Astrocyte (in vitro differentiated cells and primary cell): Measurements from ENCODE around the gene PLEKHB1. TPM values are rescaled to one million over a fixed set of nuclear protein-coding genes. Genes with fewer than 3 reads are reported as not detected.

Source experiments
- DNase-seq: peaks from one replicate; pipeline ENCODE4 v3.0.0-alpha.2; 2010; ENCODE audit warnings: low read depth
- FAIRE-seq: peaks from 2 replicates; lab custom pipeline; 2011; peaks lifted over from hg19 to GRCh38; lab: Jason Lieb, UNC
- H2AFZ ChIP-seq: 2 replicates; pipeline ENCODE4 v1.6.0; 2012; ENCODE audit warnings: low read depth, low read length, inconsistent platforms
- H3K27ac ChIP-seq: 2 replicates; pipeline ENCODE4 v1.5.1; 2011; ENCODE audit warnings: low read depth, low read length, inconsistent platforms
- H3K27me3 ChIP-seq: 2 replicates; pipeline ENCODE4 v1.6.0; 2011; ENCODE audit warnings: low read length, inconsistent platforms; ENCODE audit not compliant: insufficient read depth
- H3K36me3 ChIP-seq: 2 replicates; pipeline ENCODE4 v1.5.1; 2011; ENCODE audit warnings: low read length, inconsistent platforms; ENCODE audit not compliant: insufficient read depth
- H3K4me1 ChIP-seq: 2 replicates; pipeline ENCODE4 v1.5.1; 2011; ENCODE audit warnings: low read length, inconsistent platforms; ENCODE audit not compliant: insufficient read depth
- H3K4me2 ChIP-seq: 2 replicates; pipeline ENCODE4 v1.6.0; 2012; ENCODE audit warnings: low read length, inconsistent platforms
- H3K4me3 ChIP-seq: 2 replicates; pipeline ENCODE4 v1.5.1; 2011; ENCODE audit warnings: low read depth, mild to moderate bottlenecking, low read length, inconsistent platforms; ENCODE audit not compliant: insufficient read depth
- H3K79me2 ChIP-seq: 2 replicates; pipeline ENCODE4 v1.6.0; 2012; ENCODE audit warnings: mild to moderate bottlenecking, low read length, inconsistent platforms; ENCODE audit not compliant: insufficient read depth
- H3K9ac ChIP-seq: 2 replicates; pipeline ENCODE4 v1.6.0; 2012; ENCODE audit warnings: mild to moderate bottlenecking, low read length, inconsistent platforms
- H3K9me3 ChIP-seq: 2 replicates; pipeline ENCODE4 v1.5.1; 2012; ENCODE audit warnings: low read depth, mild to moderate bottlenecking, low read length, inconsistent platforms; ENCODE audit not compliant: insufficient read depth
- H4K20me1 ChIP-seq: 2 replicates; pipeline ENCODE4 v1.6.0; 2012; ENCODE audit warnings: low read length, inconsistent platforms; ENCODE audit not compliant: insufficient read depth
- H3K27ac Mint-ChIP-seq: one replicate; pipeline ENCODE4 v1.8.0; 2021; ENCODE audit warnings: mild to moderate bottlenecking, mixed read lengths; ENCODE audit not compliant: unreplicated experiment
- H3K27me3 Mint-ChIP-seq: one replicate; pipeline ENCODE4 v1.8.0; 2021; ENCODE audit warnings: low read depth, mixed read lengths; ENCODE audit not compliant: unreplicated experiment
- H3K36me3 Mint-ChIP-seq: one replicate; pipeline ENCODE4 v1.8.0; 2021; ENCODE audit warnings: low read depth, mixed read lengths; ENCODE audit not compliant: unreplicated experiment
- H3K4me1 Mint-ChIP-seq: one replicate; pipeline ENCODE4 v1.8.0; 2021; ENCODE audit warnings: low read depth, mixed read lengths; ENCODE audit not compliant: unreplicated experiment
- H3K4me3 Mint-ChIP-seq: one replicate; pipeline ENCODE4 v1.8.0; 2021; ENCODE audit warnings: mild to moderate bottlenecking, moderate library complexity, mixed read lengths; ENCODE audit not compliant: unreplicated experiment
- H3K9me3 Mint-ChIP-seq: one replicate; pipeline ENCODE4 v1.8.0; 2021; ENCODE audit warnings: mild to moderate bottlenecking, mixed read lengths; ENCODE audit not compliant: unreplicated experiment
- EZH2 ChIP-seq: IDR thresholded peaks from 2 replicates; pipeline ENCODE4 v1.6.1; 2012; ENCODE audit warnings: mild to moderate bottlenecking, low read length, inconsistent platforms; ENCODE audit not compliant: insufficient read depth
- total RNA-seq: library from RNA; stranded (reverse); gene quantifications from 2 replicates; pipeline ENCODE4 v1.2.1, GENCODE V29; 2021
- TF ChIP-seq, protein P1 (sequence below): IDR thresholded peaks from 2 replicates; pipeline ENCODE4 v1.5.1; 2011; ENCODE audit warnings: low read depth, mild to moderate bottlenecking, inconsistent platforms, low read length, moderate library complexity; ENCODE audit not compliant: insufficient read depth

The PLEKHB1 gene
- total RNA-seq, 1 donor from 2014 or later = 4.5 TPM

DNA sequence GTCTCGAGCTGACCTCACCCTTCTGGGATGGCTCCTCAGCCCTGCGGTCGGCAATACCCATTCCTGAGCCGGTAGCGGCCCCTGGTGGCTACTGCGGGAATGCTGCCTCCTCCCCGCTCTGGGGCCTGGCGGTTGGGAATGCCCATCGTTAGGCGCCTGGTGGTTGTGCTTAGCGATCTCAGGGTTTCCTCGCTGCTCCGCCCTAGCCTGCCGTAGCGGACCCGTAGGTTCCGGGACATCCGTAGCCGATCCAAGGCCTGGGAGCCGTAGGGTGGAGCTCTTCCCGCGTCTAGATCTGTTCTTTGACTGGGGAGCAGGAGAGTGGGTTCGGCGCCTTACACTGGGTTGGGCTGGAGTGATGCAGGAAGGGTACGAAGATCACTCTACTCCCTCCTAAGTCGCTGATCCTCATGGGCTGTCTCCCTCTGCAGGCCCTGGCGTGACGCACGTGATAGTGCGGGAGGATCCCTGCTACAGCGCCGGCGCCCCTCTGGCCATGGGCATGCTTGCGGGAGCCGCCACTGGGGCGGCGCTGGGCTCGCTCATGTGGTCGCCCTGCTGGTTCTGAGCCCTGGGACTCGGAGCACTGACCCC is 14.8 kb downstream of the PLEKHB1 start:
- no peak for FAIRE-seq
- no peak overlapping the region for H3K27ac ChIP-seq
- peak overlapping the region; percentile 86 for H3K27ac Mint-ChIP-seq

GRCh38 chr11:73662445-73663157 is 16.2 kb downstream of the PLEKHB1 start:
- Histone ChIP-seq H3K9ac (no peak overlapping the region), H3K36me3 (no peaks in the 10 kb centered on the region), H2AFZ (no peak overlapping the region), H3K9me3 (no peaks in the 10 kb centered on the region), H3K79me2 (no peaks in the 10 kb centered on the region), H4K20me1 (peaks cover 3% of the 10 kb centered on the region), H3K27ac (no peak overlapping the region), H3K4me2 (no peak overlapping the region), H3K4me3 (no peak overlapping the region), H3K4me1 (peaks cover 9% of the 10 kb centered on the region), H3K27me3 (no peaks in the 10 kb centered on the region)
- H3K9me3 Mint-ChIP-seq = no peaks in the 10 kb centered on the region
- peaks cover 4% of the 10 kb centered on the region for H3K27me3 Mint-ChIP-seq
- H3K4me1 Mint-ChIP-seq = peaks cover 12% of the 10 kb centered on the region
- DNase-seq (peak; percentile 16), FAIRE-seq (no peak)
- H3K36me3 Mint-ChIP-seq = peaks cover 4% of the 10 kb centered on the region
- TF ChIP-seq EZH2 = no peak
- TF ChIP-seq, protein P1, sequence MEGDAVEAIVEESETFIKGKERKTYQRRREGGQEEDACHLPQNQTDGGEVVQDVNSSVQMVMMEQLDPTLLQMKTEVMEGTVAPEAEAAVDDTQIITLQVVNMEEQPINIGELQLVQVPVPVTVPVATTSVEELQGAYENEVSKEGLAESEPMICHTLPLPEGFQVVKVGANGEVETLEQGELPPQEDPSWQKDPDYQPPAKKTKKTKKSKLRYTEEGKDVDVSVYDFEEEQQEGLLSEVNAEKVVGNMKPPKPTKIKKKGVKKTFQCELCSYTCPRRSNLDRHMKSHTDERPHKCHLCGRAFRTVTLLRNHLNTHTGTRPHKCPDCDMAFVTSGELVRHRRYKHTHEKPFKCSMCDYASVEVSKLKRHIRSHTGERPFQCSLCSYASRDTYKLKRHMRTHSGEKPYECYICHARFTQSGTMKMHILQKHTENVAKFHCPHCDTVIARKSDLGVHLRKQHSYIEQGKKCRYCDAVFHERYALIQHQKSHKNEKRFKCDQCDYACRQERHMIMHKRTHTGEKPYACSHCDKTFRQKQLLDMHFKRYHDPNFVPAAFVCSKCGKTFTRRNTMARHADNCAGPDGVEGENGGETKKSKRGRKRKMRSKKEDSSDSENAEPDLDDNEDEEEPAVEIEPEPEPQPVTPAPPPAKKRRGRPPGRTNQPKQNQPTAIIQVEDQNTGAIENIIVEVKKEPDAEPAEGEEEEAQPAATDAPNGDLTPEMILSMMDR = no peak
- no peak overlapping the region for H3K4me3 Mint-ChIP-seq
- no peak overlapping the region for H3K27ac Mint-ChIP-seq

More for the DNA sequence above, 14.8 kb downstream of the PLEKHB1 start:
- Mint-ChIP-seq H3K4me3 (peak overlapping the region; percentile 54), H3K9me3 (no peaks in the 10 kb centered on the region), H3K27me3 (peaks cover 6% of the 10 kb centered on the region), H3K4me1 (peaks cover 10% of the 10 kb centered on the region), H3K36me3 (peaks cover 4% of the 10 kb centered on the region)
- Histone ChIP-seq H3K79me2 (no peaks in the 10 kb centered on the region), H3K36me3 (no peaks in the 10 kb centered on the region), H3K27me3 (no peaks in the 10 kb centered on the region), H3K9ac (peak overlapping the region; percentile 66), H3K9me3 (no peaks in the 10 kb centered on the region), H3K4me3 (peak overlapping the region; percentile 44), H4K20me1 (peaks cover 3% of the 10 kb centered on the region), H3K4me1 (peaks cover 9% of the 10 kb centered on the region), H2AFZ (peak overlapping the region; percentile 75), H3K4me2 (peak overlapping the region; percentile 89)
- TF ChIP-seq, protein P1 = peak; percentile 82
- no peak for TF ChIP-seq EZH2
- DNase-seq = peak; percentile 41
